K562 (cell line): ENCODE measurements around the gene SMAD3. TPM values are rescaled to one million over a fixed set of nuclear protein-coding genes. Genes with fewer than 3 reads are reported as not detected.

Experiments
- ATF3 ChIP-seq, 2 experiments: fragments of 450-650 bp in 1 of 2; sonication (generic) in 1 of 2; formaldehyde crosslinking in 1 of 2; IDR thresholded peaks in 1 of 2; conservative IDR thresholded peaks in 1 of 2; 2 replicates each; pipeline versions ENCODE4 v1.6.1 to v1.8.1; 2016 to 2023; ENCODE audit warnings: mild to moderate bottlenecking in 2 of 2, moderate library complexity in 2 of 2, inconsistent platforms in 1 of 2, missing genetic modification reagents in 1 of 2
- CREB1 ChIP-seq, 2 experiments: sonication (generic) in 1 of 2; formaldehyde crosslinking in 1 of 2; IDR thresholded peaks; 2 replicates each; pipeline versions ENCODE4 v1.6.1 to v1.8.0; 2012 to 2022; ENCODE audit warnings: inconsistent platforms in 1 of 2, mild to moderate bottlenecking in 1 of 2, missing genetic modification reagents in 1 of 2, moderate library complexity in 1 of 2
- DEAF1 ChIP-seq: fragments of 450-650 bp; formaldehyde crosslinking; IDR thresholded peaks from 2 replicates; pipeline ENCODE4 v1.4.0; 2020; ENCODE audit warnings: mild to moderate bottlenecking, moderate library complexity
- FOXK2 ChIP-seq, 2 experiments: fragments of 450-650 bp; IDR thresholded peaks in 1 of 2; conservative IDR thresholded peaks in 1 of 2; 2 replicates each; pipeline ENCODE4 v1.6.1; 2016; ENCODE audit warnings: low read depth in 2 of 2, mild to moderate bottlenecking in 1 of 2
- MGA ChIP-seq: fragments of 450-650 bp; IDR thresholded peaks from 2 replicates; pipeline ENCODE4 v1.6.1; 2016; ENCODE audit warnings: mild to moderate bottlenecking, moderate library complexity
- NFATC3 ChIP-seq: fragments of 450-650 bp; IDR thresholded peaks from 2 replicates; pipeline ENCODE4 v1.6.1; 2017; ENCODE audit warnings: mild to moderate bottlenecking
- NR3C1 ChIP-seq: sonication (generic); formaldehyde crosslinking; IDR thresholded peaks from 2 replicates; pipeline ENCODE4 v1.8.1; 2022; ENCODE audit warnings: missing genetic modification reagents
- SPI1 ChIP-seq: IDR thresholded peaks from 2 replicates; pipeline ENCODE4 v1.6.1; 2011; ENCODE audit warnings: low read depth, low read length, control low read depth, borderline replicate concordance
- STAT5A ChIP-seq: IDR thresholded peaks from 2 replicates; pipeline ENCODE4 v1.6.1; 2012; ENCODE audit warnings: low read length, inconsistent platforms, borderline replicate concordance
- polyA plus RNA-seq, 8 experiments: library from polyadenylated mRNA; depleted of rRNA in 4 of 8; stranded (reverse) in 5 of 8; unstranded in 3 of 8; fragments of >200 nt; fragmentation: Nextera tagmentation in 2 of 8; fragmentation: Illumina TruSeq in 1 of 8; extraction: Ambion mirVana in 2 of 8; extraction: Trizol in 1 of 8; gene quantifications; 2 replicates each; pipeline versions ENCODE4 v1.2.1 to v1.2.3, GENCODE V29; 2011 to 2014; ENCODE audit warnings: inconsistent platforms in 1 of 8, missing spikeins in 1 of 8
- total RNA-seq, 7 experiments: library from RNA; depleted of rRNA in 6 of 7; stranded (reverse); fragments of >200 nt in 6 of 7; fragmentation: Illumina TruSeq in 2 of 7; extraction: Trizol in 2 of 7; gene quantifications; 2 replicates each; pipeline versions ENCODE4 v1.2.1 to v1.2.3, GENCODE V29; 2011 to 2021; ENCODE audit warnings: low replicate concordance in 1 of 7
- TF ChIP-seq, protein P1 (sequence below): fragments of 450-650 bp; formaldehyde crosslinking; conservative IDR thresholded peaks from 2 replicates; pipeline ENCODE4 v1.4.0; 2022; ENCODE audit warnings: mild to moderate bottlenecking, missing genetic modification characterization

SMAD3 gene
- total and polyA plus RNA-seq, 9 of the 15 experiments (the other 6 are each of a cell fraction or from before 2014, with no cell fraction given): 4.3 to 39.2 (median 11.1) TPM

- TF ChIP-seq STAT5A (no peak), CREB1 (IDR thresholded peaks at IDR 0.05) (no peak), CREB1 (CRISPR knock-in tag; IDR thresholded peaks at IDR 0.05) (no peak), NR3C1 (no peak), SPI1 (no peak), NFATC3 (no peak), FOXK2 (conservative IDR thresholded peaks at IDR 0.05 in 1 of 2, IDR thresholded peaks at IDR 0.05 in 1 of 2; ENCODE audit: low read depth in 2 of 2) (peak; percentile 15 to 70; a peak in 3 of 4 replicates), DEAF1 (CRISPR knock-in tag) (no peak), MGA (peak; percentile 4; the same call in 1 of the 2 replicates), ATF3 (IDR thresholded peaks at IDR 0.05) (peak; percentile 100), ATF3 (CRISPR knock-in tag; conservative IDR thresholded peaks at IDR 0.05) (peak; percentile 98)
- TF ChIP-seq, protein P1, sequence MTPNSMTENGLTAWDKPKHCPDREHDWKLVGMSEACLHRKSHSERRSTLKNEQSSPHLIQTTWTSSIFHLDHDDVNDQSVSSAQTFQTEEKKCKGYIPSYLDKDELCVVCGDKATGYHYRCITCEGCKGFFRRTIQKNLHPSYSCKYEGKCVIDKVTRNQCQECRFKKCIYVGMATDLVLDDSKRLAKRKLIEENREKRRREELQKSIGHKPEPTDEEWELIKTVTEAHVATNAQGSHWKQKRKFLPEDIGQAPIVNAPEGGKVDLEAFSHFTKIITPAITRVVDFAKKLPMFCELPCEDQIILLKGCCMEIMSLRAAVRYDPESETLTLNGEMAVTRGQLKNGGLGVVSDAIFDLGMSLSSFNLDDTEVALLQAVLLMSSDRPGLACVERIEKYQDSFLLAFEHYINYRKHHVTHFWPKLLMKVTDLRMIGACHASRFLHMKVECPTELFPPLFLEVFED (CRISPR knock-in tag): no peak
These were observed 40.9 kb upstream of the SMAD3 start (continued) for GRCh38 chr15:67024314-67024997.
